Colonic mucosa (tissue), 4 donors: Measurements from ENCODE around the gene PIK3R6. TPM values are rescaled to one million over a fixed set of nuclear protein-coding genes. Genes with fewer than 3 reads are reported as not detected.

Experiments
- DNase-seq: peaks from one replicate; pipeline ENCODE4 v3.0.0-alpha.2; 2020
- H3K27ac ChIP-seq: fragments of 200-600 bp; one replicate; pipeline ENCODE4 v1.8.0; 2021
- H3K27me3 ChIP-seq: fragments of 200-600 bp; one replicate; pipeline ENCODE4 v1.8.0; 2021
- H3K36me3 ChIP-seq: fragments of 200-600 bp; one replicate; pipeline ENCODE4 v1.8.0; 2021
- H3K4me1 ChIP-seq: fragments of 200-600 bp; one replicate; pipeline ENCODE4 v1.8.0; 2021; ENCODE audit warnings: mild to moderate bottlenecking
- H3K4me3 ChIP-seq: fragments of 200-600 bp; one replicate; pipeline ENCODE4 v1.8.0; 2021
- H3K9ac ChIP-seq, 2 donors: one replicate each; pipeline ENCODE4 v1.7.0; 2013; ENCODE audit warnings: control low read depth in 2 of 2, low read depth in 2 of 2, low read length in 2 of 2
- H3K9me3 ChIP-seq: fragments of 200-600 bp; one replicate; pipeline ENCODE4 v1.8.0; 2021
- CTCF ChIP-seq: fragments of 200-600 bp; IDR thresholded peaks from one replicate; pipeline ENCODE4 v1.8.0; 2022; ENCODE audit warnings: antibody characterized with exemption, mild to moderate bottlenecking
- intact Hi-C: fragments of 100-400 bp; cut with DNase I; formaldehyde crosslinking; loops from one replicate; pipeline ENCODE4 v1.14.1; 2022
- total RNA-seq, 2 donors: library from RNA; stranded (reverse); fragmentation: NEBNext Ultra II Directional in 1 of 2; extraction: Animal tissue kit (Norgen Biotek cat#: 25700) in 1 of 2; gene quantifications; one replicate each; pipeline ENCODE4 v1.2.1, GENCODE V29; 2021
- donor health status: healthy.
- donor health status: DM: no; HTN: no; CAD: no.
- donor health status: DM: no; HTN: no; CAD: no.

Gene PIK3R6
- total RNA-seq, 2 donors from 2014 or later, result 0.61 to 0.96 TPM

GRCh38 chr17:8837563-8838075, 29.9 kb downstream of the PIK3R6 start:
- H3K27me3 ChIP-seq, result no peaks in the 10 kb centered on the region
- no peak overlapping the region for H3K9ac ChIP-seq
- DNase-seq, result no peak
- H3K27ac ChIP-seq, result no peak overlapping the region
- no peaks in the 10 kb centered on the region for H3K36me3 ChIP-seq
- H3K4me3 ChIP-seq, result no peak overlapping the region
- intact Hi-C loops, result no loop called here
- no peak for TF ChIP-seq CTCF
- H3K4me1 ChIP-seq, result no peaks in the 10 kb centered on the region
- H3K9me3 ChIP-seq, result no peaks in the 10 kb centered on the region

DNA sequence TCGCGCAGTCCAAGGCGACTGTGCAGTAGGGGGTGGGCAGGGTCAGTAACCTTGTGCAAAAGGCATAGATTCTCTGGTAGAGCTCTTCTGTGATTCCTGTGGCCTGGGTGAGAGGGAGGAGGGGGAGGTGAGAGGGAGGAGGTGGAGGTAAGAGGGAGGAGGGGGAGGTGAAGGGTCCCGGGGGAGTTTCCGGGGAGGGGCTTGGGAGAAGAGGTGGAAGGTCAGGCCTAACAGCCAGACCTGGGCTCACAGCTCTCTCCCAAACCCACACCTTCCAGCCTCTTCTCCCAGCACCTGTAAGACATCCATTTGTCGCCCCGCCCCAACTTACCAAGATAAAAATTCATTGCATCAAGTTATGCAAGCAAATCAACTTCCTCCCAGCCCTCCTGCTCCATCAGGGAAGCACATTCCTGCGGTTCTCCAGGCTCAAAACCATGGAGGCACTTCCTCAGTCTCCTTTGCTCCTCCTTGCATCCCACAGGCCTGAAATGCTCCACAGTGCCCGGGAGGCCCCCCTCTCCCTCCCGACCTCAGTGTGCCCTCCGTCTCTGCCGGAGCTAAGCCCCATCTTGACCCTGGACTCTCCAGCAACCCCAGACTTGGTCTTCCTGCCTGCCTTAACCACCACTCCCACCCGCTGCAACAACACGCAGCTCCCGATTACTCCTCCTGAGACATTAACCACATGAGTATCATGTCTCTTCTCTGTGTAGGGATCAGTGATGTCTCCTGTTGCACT, 30.5 kb downstream of the PIK3R6 start:
- no peak for TF ChIP-seq CTCF
- Histone ChIP-seq H3K4me3 (no peak overlapping the region), H3K36me3 (no peaks in the 10 kb centered on the region), H3K9me3 (no peaks in the 10 kb centered on the region), H3K27me3 (no peaks in the 10 kb centered on the region), H3K4me1 (no peaks in the 10 kb centered on the region), H3K9ac (no peak overlapping the region), H3K27ac (no peak overlapping the region)
- intact Hi-C loops, result no loop called here
- DNase-seq, result peak; percentile 10

- intact Hi-C loops, result no loop called here
- Histone ChIP-seq H3K4me3 (no peak overlapping the region), H3K36me3 (no peaks in the 10 kb centered on the region), H3K27me3 (no peaks in the 10 kb centered on the region), H3K9me3 (no peaks in the 10 kb centered on the region), H3K4me1 (no peaks in the 10 kb centered on the region), H3K27ac (no peak overlapping the region), H3K9ac (no peak overlapping the region)
- DNase-seq, result peak; percentile 0
- TF ChIP-seq CTCF, result no peak
Measured at GRCh38 chr17:8835631-8836364, 31.7 kb downstream of the PIK3R6 start.

DNA sequence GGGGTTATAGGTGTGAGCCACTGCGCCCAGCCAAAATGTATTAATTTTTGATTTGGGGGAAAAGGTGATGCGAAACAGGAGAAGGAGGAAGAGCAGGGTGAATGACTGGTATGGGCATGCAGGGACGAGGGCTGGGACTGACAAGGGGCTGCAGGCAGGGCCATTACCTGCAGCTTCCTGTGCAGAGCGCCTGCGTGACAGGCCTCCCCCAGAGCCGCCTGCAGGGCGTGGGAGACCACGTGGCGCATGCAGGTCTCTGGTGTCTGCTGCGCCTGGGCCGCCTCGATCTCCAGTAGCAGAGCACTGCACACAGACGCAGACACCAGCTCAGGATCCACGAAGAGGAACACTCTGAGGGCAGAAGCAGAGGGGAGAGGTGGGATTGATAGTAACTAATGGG, 32.4 kb downstream of the PIK3R6 start:
- no peak for TF ChIP-seq CTCF
- intact Hi-C loops, result no loop called here
- no peaks in the 10 kb centered on the region for H3K36me3 ChIP-seq

DNA sequence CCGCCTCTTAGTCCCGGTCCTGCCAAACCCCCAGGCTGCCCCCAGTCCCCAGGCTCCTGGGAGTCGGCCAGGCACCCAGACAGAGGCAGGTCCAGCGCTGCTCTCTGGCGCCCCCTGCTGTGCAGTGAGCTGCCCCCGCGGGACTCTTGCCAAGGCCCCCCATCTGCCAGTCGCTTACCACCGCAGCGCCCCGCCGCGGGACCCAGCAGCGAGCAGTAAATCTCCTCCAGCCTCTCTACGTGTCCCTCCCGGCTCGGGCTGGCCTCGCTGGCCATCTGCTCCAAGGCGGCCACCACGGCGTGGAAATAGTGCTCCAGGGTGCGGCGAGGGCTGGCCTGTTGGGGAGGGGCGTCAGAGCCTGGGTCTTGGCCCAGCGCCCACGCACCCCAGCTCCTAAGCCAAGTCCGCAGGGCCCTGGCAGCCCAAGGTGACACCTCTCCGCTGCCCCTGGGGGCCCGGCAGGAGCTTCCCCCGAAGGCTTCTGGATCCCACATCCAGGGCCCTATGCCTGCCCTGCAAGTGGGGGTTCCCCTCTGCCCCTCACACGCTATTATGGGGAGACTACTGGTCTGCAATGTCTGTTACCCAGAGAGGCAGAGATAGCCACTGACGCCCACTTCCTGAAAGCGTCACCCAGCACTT, 34.6 kb downstream of the PIK3R6 start:
- DNase-seq, result peak; percentile 47
- Histone ChIP-seq H3K27ac (no peak overlapping the region), H3K9ac (no peak overlapping the region), H3K36me3 (no peaks in the 10 kb centered on the region), H3K27me3 (no peaks in the 10 kb centered on the region), H3K9me3 (no peaks in the 10 kb centered on the region), H3K4me1 (no peaks in the 10 kb centered on the region), H3K4me3 (no peak overlapping the region)
- peak; percentile 58 for TF ChIP-seq CTCF
- intact Hi-C loops, result no loop called here

More for the DNA sequence above, 32.4 kb downstream of the PIK3R6 start:
- H3K27me3 ChIP-seq, result no peaks in the 10 kb centered on the region
- no peak for DNase-seq
- H3K4me1 ChIP-seq, result no peaks in the 10 kb centered on the region
- H3K9ac ChIP-seq, result no peak overlapping the region
- no peak overlapping the region for H3K4me3 ChIP-seq
- no peak overlapping the region for H3K27ac ChIP-seq
- H3K9me3 ChIP-seq, result no peaks in the 10 kb centered on the region
